ENCODE data around the gene SARM1. TPM values are rescaled to one million over a fixed set of nuclear protein-coding genes. Genes with fewer than 3 reads are reported as not detected.

The SARM1 gene
- total RNA-seq, result 10 to 100 TPM; 34.8 to 35.3 TPM

- ChIA-PET CTCF (interaction anchor here (1.0 kb wide), 1 partner anchor 35 kb away, joined by 3 read pairs; no protein-coding TSS in a partner anchor), POLR2A (interaction anchor here (1.1 to 1.7 kb wide), 2 partner anchors 13 to 14 kb away, joined by 3 to 15 read pairs; partner anchors contain the start of gene POLDIP2)
Measured at GRCh38 chr17:28371245-28372202, at the start of gene SARM1. TSS of gene SARM1 (plus strand) at chr17:28371694. CDS start at chr17:28372033, 339 bp downstream.

- POLR2A ChIA-PET, result no interaction called here
- CTCF ChIA-PET, result no interaction called here
Measured at GRCh38 chr17:28324267-28324745, 47.2 kb upstream of the SARM1 start.

GRCh38 chr17:28324781-28325180, 46.7 kb upstream of the SARM1 start:
- POLR2A ChIA-PET, result no interaction called here
- CTCF ChIA-PET, result no interaction called here

GRCh38 chr17:28325211-28325610, 46.3 kb upstream of the SARM1 start:
- POLR2A ChIA-PET, result interaction anchor here (0.6 kb wide), 1 partner anchor 47 kb away, joined by 9 read pairs; no protein-coding TSS in a partner anchor

GRCh38 chr17:28326114-28326513, 45.4 kb upstream of the SARM1 start:
- ChIA-PET CTCF (interaction anchor here (1.1 to 1.5 kb wide), 2 partner anchors 9 to 30 kb away, joined by 3 to 4 read pairs; partner anchors contain the start of genes IFT20 and TNFAIP1), POLR2A (no interaction called here)

More at GRCh38 chr17:28325211-28325610, 46.3 kb upstream of the SARM1 start:
- CTCF ChIA-PET, result interaction anchor here (1.1 kb wide), 1 partner anchor 10 kb away, joined by 4 read pairs; the partner anchor contains the start of genes IFT20 and TNFAIP1

GRCh38 chr17:28327031-28327607, 44.4 kb upstream of the SARM1 start:
- ChIA-PET POLR2A (interaction anchor here (0.7 kb wide), 1 partner anchor 483 kb away, joined by 3 read pairs; no protein-coding TSS in a partner anchor), CTCF (interaction anchor here (1.5 kb wide), 1 partner anchor 31 kb away, joined by 3 read pairs; no protein-coding TSS in a partner anchor)

GRCh38 chr17:28327709-28328108, 43.8 kb upstream of the SARM1 start:
- POLR2A ChIA-PET, result no interaction called here
- CTCF ChIA-PET, result no interaction called here

GRCh38 chr17:28328325-28328724, 43.2 kb upstream of the SARM1 start:
- CTCF ChIA-PET, result no interaction called here
- POLR2A ChIA-PET, result interaction anchor here (0.7 kb wide), 1 partner anchor 10 kb away, joined by 3 read pairs; no protein-coding TSS in a partner anchor

- POLR2A ChIA-PET, result interaction anchor here (0.8 kb wide), 1 partner anchor 37 kb away, joined by 5 read pairs; no protein-coding TSS in a partner anchor
- CTCF ChIA-PET, result no interaction called here
Measured at GRCh38 chr17:28330671-28331070, 40.8 kb upstream of the SARM1 start.

- POLR2A ChIA-PET, result no interaction called here
- CTCF ChIA-PET, result no interaction called here
Measured at GRCh38 chr17:28331891-28332420, 39.5 kb upstream of the SARM1 start.

- ChIA-PET POLR2A (interaction anchor here (0.5 kb wide), 1 partner anchor 19 kb away, joined by 4 read pairs; no protein-coding TSS in a partner anchor), CTCF (no interaction called here)
Measured at GRCh38 chr17:28333083-28333746, 38.3 kb upstream of the SARM1 start.

GRCh38 chr17:28334171-28334570, 37.3 kb upstream of the SARM1 start:
- POLR2A ChIA-PET, result interaction anchor here (2.9 kb wide), 1 partner anchor 23 kb away, joined by 34 read pairs; the partner anchor contains the start of gene POLDIP2
- CTCF ChIA-PET, result interaction anchor here (2.2 kb wide), 1 partner anchor 16 kb away, joined by 19 read pairs; the partner anchor contains the start of gene TMEM97

GRCh38 chr17:28334666-28335200, 36.8 kb upstream of the SARM1 start:
- CTCF ChIA-PET, result interaction anchor here (1.0 to 2.2 kb wide), 4 partner anchors 9 to 83 kb away, joined by 3 to 19 read pairs (median 4); partner anchors contain the start of gene TMEM97
- POLR2A ChIA-PET, result interaction anchor here (0.9 to 2.9 kb wide), 4 partner anchors 12 to 50 kb away, joined by 3 to 34 read pairs (median 6); partner anchors contain the start of genes POLDIP2 and TMEM97

GRCh38 chr17:28335201-28335958, 36.1 kb upstream of the SARM1 start, which contains the start of the genes IFT20 and TNFAIP1:
TSS of gene IFT20 (minus strand) at chr17:28335472. CDS start at chr17:28331985, 3,487 bp downstream.
TSS of gene TNFAIP1 (plus strand) at chr17:28335761. CDS start at chr17:28339522, 3,761 bp downstream.
- ChIA-PET POLR2A (interaction anchor here (0.6 to 2.9 kb wide), 10 partner anchors 12 to 312 kb away, joined by 3 to 34 read pairs (median 3); partner anchors contain the start of genes PIGS, POLDIP2 and TMEM97), CTCF (interaction anchor here (0.7 to 2.2 kb wide), 8 partner anchors 10 to 84 kb away, joined by 3 to 19 read pairs (median 4); partner anchors contain the start of gene TMEM97)

GRCh38 chr17:28335959-28336871, 35.3 kb upstream of the SARM1 start:
- CTCF ChIA-PET, result interaction anchor here (0.7 to 2.2 kb wide), 8 partner anchors 10 to 85 kb away, joined by 3 to 19 read pairs (median 4); partner anchors contain the start of gene TMEM97
- POLR2A ChIA-PET, result interaction anchor here (0.6 to 2.9 kb wide), 10 partner anchors 11 to 311 kb away, joined by 3 to 34 read pairs (median 3); partner anchors contain the start of genes PIGS, POLDIP2 and TMEM97

Measured in activated CD8-positive, alpha-beta memory T cell treated with anti-CD3 and anti-CD28 coated beads for 36 hours (primary cell).